A673 (cell line): ENCODE results near the gene TAF3. TPM values are rescaled to one million over a fixed set of nuclear protein-coding genes. Genes with fewer than 3 reads are reported as not detected.

ENCODE experiments used
- BruUV-seq: library from RNA; stranded (reverse); fragments of 400-500 nt; replicated peaks from 2 replicates; lab custom pipeline; 2021; lab: Mats Ljungman, UMichigan
- CTCF ChIA-PET: fragments of 300-600 bp; sonication (Branson Sonifier 250); formaldehyde crosslinking; loops from one replicate; lab custom pipeline; 2022; ENCODE audit warnings: antibody characterized with exemption; lab: Charles Lee
- POLR2A ChIA-PET: fragments of 300-600 bp; sonication (Branson Sonifier 250); formaldehyde crosslinking; loops from one replicate; lab custom pipeline; 2022; ENCODE audit warnings: antibody characterized with exemption; ENCODE audit not compliant: low non-redundant PET; lab: Charles Lee
- DNase-seq: peaks from one replicate; pipeline ENCODE4 v3.0.0-alpha.2; 2015; ENCODE audit warnings: low spot score
- H3K27ac ChIP-seq: fragments of 200-600 bp; sonication (generic); 2 replicates; pipeline ENCODE4 v1.5.1; 2016; ENCODE audit warnings: mixed run types, low read depth, mild to moderate bottlenecking, mixed read lengths, antibody characterized with exemption, low read length; ENCODE audit not compliant: poor library complexity, severe bottlenecking
- H3K27me3 ChIP-seq: fragments of 200-600 bp; sonication (generic); replicated peaks from 2 replicates; pipeline ENCODE4 v1.6.1; 2017; ENCODE audit warnings: mixed run types, low read depth, mild to moderate bottlenecking, mixed read lengths, antibody characterized with exemption, low read length; ENCODE audit not compliant: insufficient read depth, poor library complexity
- H3K36me3 ChIP-seq: fragments of 200-600 bp; sonication (generic); 2 replicates; pipeline ENCODE4 v1.6.1; 2016; ENCODE audit warnings: mixed run types, mild to moderate bottlenecking, mixed read lengths, antibody characterized with exemption, low read length; ENCODE audit not compliant: insufficient read depth, poor library complexity, severe bottlenecking
- H3K4me1 ChIP-seq: fragments of 200-600 bp; sonication (generic); 2 replicates; pipeline ENCODE4 v1.6.1; 2017; ENCODE audit warnings: mixed run types, mild to moderate bottlenecking, mixed read lengths, antibody characterized with exemption, low read length; ENCODE audit not compliant: insufficient read depth, poor library complexity, severe bottlenecking
- H3K4me3 ChIP-seq: fragments of 200-600 bp; sonication (generic); 2 replicates; pipeline ENCODE4 v1.5.1; 2016; ENCODE audit warnings: low read depth, mixed run types, mild to moderate bottlenecking, mixed read lengths, low read length; ENCODE audit not compliant: poor library complexity, severe bottlenecking
- H3K9me3 ChIP-seq: fragments of 200-600 bp; sonication (generic); 2 replicates; pipeline ENCODE4 v1.6.1; 2016; ENCODE audit warnings: mixed run types, low read depth, mild to moderate bottlenecking, mixed read lengths, antibody characterized with exemption, low read length; ENCODE audit not compliant: poor library complexity, severe bottlenecking
- CTCF ChIP-seq: fragments of 300-800, 200-600 bp; sonication (generic); conservative IDR thresholded peaks from 2 replicates; pipeline ENCODE4 v1.5.1; 2017; ENCODE audit warnings: low read depth, mild to moderate bottlenecking, antibody characterized with exemption, low read length, moderate library complexity, mixed read lengths
- EZH2 ChIP-seq: fragments of 200-600 bp; sonication (generic); IDR thresholded peaks from 2 replicates; pipeline ENCODE4 v1.6.1; 2017; ENCODE audit warnings: borderline replicate concordance, low read depth, mild to moderate bottlenecking, mixed read lengths, antibody characterized with exemption, low read length; ENCODE audit not compliant: poor library complexity, severe bottlenecking
- intact Hi-C: fragments of 100-400 bp; cut with micrococcal nuclease; formaldehyde crosslinking; loops from one replicate; pipeline ENCODE4 v1.10.0; 2022; ENCODE audit not compliant: unreplicated experiment
- total RNA-seq: library from RNA; stranded (reverse); gene quantifications from 2 replicates; pipeline ENCODE4 v1.2.3, GENCODE V29; 2021

The TAF3 gene
- total RNA-seq, 1 experiment from 2014 or later, result 14.0 TPM

- intact Hi-C loops, result no loop called here
- no peak for DNase-seq
- BruUV-seq, result no TSS peak
- Histone ChIP-seq H3K4me3 (no peak overlapping the region), H3K9me3 (no peaks in the 10 kb centered on the region), H3K27me3 (no peaks in the 10 kb centered on the region), H3K27ac (no peak overlapping the region), H3K36me3 (no peaks in the 10 kb centered on the region), H3K4me1 (no peaks in the 10 kb centered on the region)
- POLR2A ChIA-PET, result no interaction called here
- CTCF ChIA-PET, result no interaction called here
- TF ChIP-seq CTCF (no peak), EZH2 (no peak)
Measured at GRCh38 chr10:7890781-7891180, 72.5 kb downstream of the TAF3 start.

GRCh38 chr10:7891634-7892033, 73.3 kb downstream of the TAF3 start:
- Histone ChIP-seq H3K27me3 (no peaks in the 10 kb centered on the region), H3K27ac (no peak overlapping the region), H3K4me3 (no peak overlapping the region), H3K9me3 (no peaks in the 10 kb centered on the region), H3K4me1 (no peaks in the 10 kb centered on the region), H3K36me3 (no peaks in the 10 kb centered on the region)
- DNase-seq, result no peak
- TF ChIP-seq EZH2 (no peak), CTCF (no peak)
- POLR2A ChIA-PET, result no interaction called here
- CTCF ChIA-PET, result no interaction called here
- BruUV-seq, result no TSS peak
- intact Hi-C loops, result no loop called here

DNA sequence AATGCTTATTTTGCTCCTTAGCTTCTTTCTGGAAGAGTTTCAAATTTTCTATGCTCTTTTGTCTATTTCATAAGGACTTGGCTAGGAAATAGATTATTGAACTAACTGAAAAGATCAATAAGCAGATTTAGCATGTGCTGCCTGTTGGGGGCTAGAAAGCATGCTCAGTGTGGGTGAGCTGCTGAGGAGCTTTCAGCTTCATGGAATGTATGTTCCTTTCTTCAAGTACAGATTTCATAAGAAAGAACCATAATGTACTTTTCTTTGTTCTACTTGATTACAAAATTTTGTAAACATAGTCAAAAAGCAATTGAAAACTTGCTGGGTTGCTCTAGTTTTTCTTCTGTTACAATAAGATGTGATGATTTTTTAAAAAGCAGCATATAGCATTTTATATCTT, 73.8 kb downstream of the TAF3 start:
- ChIA-PET CTCF (no interaction called here), POLR2A (no interaction called here)
- H3K36me3 ChIP-seq, result no peaks in the 10 kb centered on the region
- BruUV-seq, result no TSS peak
- no peaks in the 10 kb centered on the region for H3K9me3 ChIP-seq
- H3K27me3 ChIP-seq, result no peaks in the 10 kb centered on the region
- H3K4me1 ChIP-seq, result no peaks in the 10 kb centered on the region
- intact Hi-C loops, result no loop called here
- no peak overlapping the region for H3K4me3 ChIP-seq
- H3K27ac ChIP-seq, result no peak overlapping the region
- no peak for TF ChIP-seq CTCF
- TF ChIP-seq EZH2, result no peak
- no peak for DNase-seq
